H1 (cell line): ENCODE measurements around the gene DSCAM. TPM values are rescaled to one million over a fixed set of nuclear protein-coding genes. Genes with fewer than 3 reads are reported as not detected.
A peak's percentile ranks its signal among the peaks of the same experiment; 100 is the strongest.

Experiments
- CTCF ChIA-PET: fragments of 300-600 bp; sonication (Branson Sonifier 250); formaldehyde crosslinking; loops from one replicate; lab custom pipeline; 2021; ENCODE audit not compliant: partially characterized antibody; lab: Charles Lee
- POLR2A ChIA-PET: fragments of 300-600 bp; sonication (Branson Sonifier 250); formaldehyde crosslinking; loops from one replicate; lab custom pipeline; 2021; ENCODE audit warnings: inconsistent platforms; ENCODE audit not compliant: partially characterized antibody; lab: Charles Lee
- DNase-seq, 2 experiments: peaks; one replicate each; pipeline versions ENCODE4 v3.0.0 to v3.0.0-alpha.2; 2010 to 2022; ENCODE audit warnings: low spot score in 2 of 2, low read depth in 1 of 2, mixed read lengths in 1 of 2
- FAIRE-seq: peaks from 2 replicates; lab custom pipeline; 2011; peaks lifted over from hg19 to GRCh38; lab: Jason Lieb, UNC
- H2AFZ ChIP-seq: 2 replicates; pipeline ENCODE4 v1.8.1; 2012; ENCODE audit warnings: low read length, inconsistent platforms
- H2AK5ac ChIP-seq: 2 replicates; pipeline ENCODE4 v1.6.1; 2013; ENCODE audit warnings: low read depth, low read length
- H2BK120ac ChIP-seq: replicated peaks from 2 replicates; pipeline ENCODE3; 2013; ENCODE audit warnings: low read depth, low read length, inconsistent platforms
- H2BK12ac ChIP-seq: 2 replicates; pipeline ENCODE4 v1.6.1; 2013; ENCODE audit warnings: low read depth, low read length
- H2BK15ac ChIP-seq: 2 replicates; pipeline ENCODE4 v1.6.1; 2013; ENCODE audit warnings: low read length
- H2BK20ac ChIP-seq: 2 replicates; pipeline ENCODE4 v1.6.1; 2013; ENCODE audit warnings: low read length
- H2BK5ac ChIP-seq: 2 replicates; pipeline ENCODE4 v1.6.1; 2013; ENCODE audit warnings: low read depth, low read length
- H3K14ac ChIP-seq: 2 replicates; pipeline ENCODE4 v1.6.1; 2013; ENCODE audit warnings: inconsistent platforms; ENCODE audit not compliant: insufficient read length
- H3K18ac ChIP-seq: 2 replicates; pipeline ENCODE4 v1.6.1; 2013; ENCODE audit warnings: low read length; ENCODE audit errors: extremely low read depth
- H3K23ac ChIP-seq: 2 replicates; pipeline ENCODE4 v1.6.1; 2013; ENCODE audit warnings: inconsistent platforms; ENCODE audit not compliant: insufficient read length
- H3K23me2 ChIP-seq: 2 replicates; pipeline ENCODE4 v1.6.1; 2013; ENCODE audit warnings: low read depth, low read length
- H3K27ac ChIP-seq: 2 replicates; pipeline ENCODE4 v1.6.1; 2011; ENCODE audit warnings: low read depth, low read length, inconsistent platforms
- H3K27me3 ChIP-seq, 4 experiments: replicated peaks in 1 of 4; 1 replicate in 1 of 4; 2 replicates in 3 of 4; pipeline versions ENCODE4 v1.6.1 to v1.8.1; 2011 to 2013; ENCODE audit warnings: low read length in 3 of 4, mild to moderate bottlenecking in 3 of 4, inconsistent platforms in 2 of 4, mixed read lengths in 2 of 4, moderate library complexity in 1 of 4; ENCODE audit not compliant: control insufficient read depth in 3 of 4, insufficient read depth in 3 of 4; ENCODE audit errors: extremely low read depth in 1 of 4
- H3K36me3 ChIP-seq, 4 experiments: 2 replicates each; pipeline versions ENCODE4 v1.6.1 to v1.8.1; 2011 to 2013; ENCODE audit warnings: mild to moderate bottlenecking in 4 of 4, low read length in 3 of 4, moderate library complexity in 2 of 4, control low read depth in 1 of 4, inconsistent platforms in 1 of 4; ENCODE audit not compliant: insufficient read depth in 4 of 4, control insufficient read depth in 2 of 4
- H3K4ac ChIP-seq: replicated peaks from 2 replicates; pipeline ENCODE3; 2013; ENCODE audit warnings: low read length, low read depth, mixed read lengths, inconsistent platforms; ENCODE audit not compliant: insufficient read length
- H3K4me1 ChIP-seq, 4 experiments: replicated peaks in 1 of 4; 1 replicate in 1 of 4; 2 replicates in 3 of 4; pipeline versions ENCODE4 v1.6.1 to v1.8.1; 2011 to 2013; ENCODE audit warnings: low read length in 3 of 4, inconsistent platforms in 2 of 4, mixed read lengths in 1 of 4; ENCODE audit not compliant: insufficient read depth in 4 of 4, control insufficient read depth in 3 of 4
- H3K4me2 ChIP-seq, 2 experiments: 2 replicates each; pipeline versions ENCODE4 v1.6.1 to v1.8.1; 2011 to 2013; ENCODE audit warnings: low read depth in 2 of 2, low read length in 2 of 2, control low read depth in 1 of 2, inconsistent platforms in 1 of 2, mild to moderate bottlenecking in 1 of 2; ENCODE audit not compliant: insufficient read depth in 1 of 2
- H3K4me3 ChIP-seq, 4 experiments: fragments of 200-600, 300-600 bp in 1 of 4; sonication (generic), shearing (Covaris generic), sonication (Bioruptor Twin) in 1 of 4; 2 replicates each; pipeline versions ENCODE4 v1.5.1 to v1.8.1; 2011 to 2016; ENCODE audit warnings: low read length in 4 of 4, low read depth in 3 of 4, control low read depth in 2 of 4, inconsistent platforms in 2 of 4, mild to moderate bottlenecking in 2 of 4, mixed read lengths in 1 of 4, moderate library complexity in 1 of 4; ENCODE audit not compliant: insufficient read depth in 2 of 4; ENCODE audit errors: extremely low read depth in 1 of 4
- H3K56ac ChIP-seq: replicated peaks from 2 replicates; pipeline ENCODE3; 2013; ENCODE audit warnings: low read depth, mild to moderate bottlenecking, mixed read lengths, low read length, inconsistent platforms; ENCODE audit not compliant: insufficient read length
- H3K79me1 ChIP-seq: 2 replicates; pipeline ENCODE4 v1.6.1; 2013; ENCODE audit warnings: low read depth, low read length, control low read depth
- H3K79me2 ChIP-seq, 2 experiments: 2 replicates each; pipeline versions ENCODE4 v1.6.1 to v1.8.1; 2012 to 2013; ENCODE audit warnings: low read length in 2 of 2, mild to moderate bottlenecking in 2 of 2, inconsistent platforms in 1 of 2; ENCODE audit not compliant: insufficient read depth in 2 of 2, control insufficient read depth in 1 of 2
- H3K9ac ChIP-seq, 4 experiments: replicated peaks in 1 of 4; 1 replicate in 1 of 4; 2 replicates in 3 of 4; pipeline versions ENCODE4 v1.6.1 to v1.8.1; 2011 to 2013; ENCODE audit warnings: low read depth in 3 of 4, low read length in 3 of 4, control low read depth in 2 of 4, mild to moderate bottlenecking in 2 of 4, moderate library complexity in 2 of 4, inconsistent platforms in 1 of 4; ENCODE audit errors: extremely low read depth in 1 of 4
- H3K9me3 ChIP-seq, 2 experiments: 2 replicates each; pipeline versions ENCODE4 v1.6.1 to v1.8.1; 2012 to 2013; ENCODE audit warnings: mild to moderate bottlenecking in 2 of 2, moderate library complexity in 2 of 2, control low read depth in 1 of 2, inconsistent platforms in 1 of 2, low read depth in 1 of 2, low read length in 1 of 2, mixed read lengths in 1 of 2; ENCODE audit not compliant: insufficient read depth in 2 of 2
- H4K20me1 ChIP-seq, 2 experiments: replicated peaks in 1 of 2; 2 replicates each; pipeline versions ENCODE3 to v1.8.1; 2011 to 2013; ENCODE audit warnings: inconsistent platforms in 2 of 2, low read length in 2 of 2, mild to moderate bottlenecking in 1 of 2; ENCODE audit not compliant: insufficient read depth in 2 of 2, control insufficient read depth in 1 of 2
- H4K5ac ChIP-seq: 2 replicates; pipeline ENCODE4 v1.6.1; 2013; ENCODE audit warnings: low read length, low read depth, mixed read lengths, inconsistent platforms; ENCODE audit not compliant: insufficient read length
- H4K8ac ChIP-seq: 2 replicates; pipeline ENCODE4 v1.8.0; 2013; ENCODE audit warnings: mild to moderate bottlenecking, moderate library complexity, low read length, inconsistent platforms; ENCODE audit not compliant: insufficient read depth; ENCODE audit errors: extremely low read depth
- H4K91ac ChIP-seq: replicated peaks from 2 replicates; pipeline ENCODE3; 2013; ENCODE audit warnings: low read length, mixed read lengths, inconsistent platforms; ENCODE audit not compliant: insufficient read length
- BACH1 ChIP-seq: IDR thresholded peaks from 2 replicates; pipeline ENCODE4 v1.6.1; 2012; ENCODE audit warnings: low read length, improper control_type of control experiment
- BCL11A ChIP-seq, 2 experiments: IDR thresholded peaks; one replicate each; pipeline ENCODE4 v1.6.1; 2011; ENCODE audit warnings: low read depth in 2 of 2, low read length in 2 of 2, mild to moderate bottlenecking in 2 of 2
- CHD1 ChIP-seq: IDR thresholded peaks from 2 replicates; pipeline ENCODE4 v1.6.1; 2012; ENCODE audit warnings: low read depth, low read length, improper control_type of control experiment
- CTBP2 ChIP-seq: IDR thresholded peaks from 2 replicates; pipeline ENCODE4 v1.7.0; 2011; ENCODE audit warnings: borderline replicate concordance, mild to moderate bottlenecking, moderate library complexity, mixed read lengths, low read length; ENCODE audit not compliant: insufficient read depth, insufficient read length
- EP300 ChIP-seq, 2 experiments: IDR thresholded peaks; 1 replicate in 1 of 2; 2 replicates in 1 of 2; pipeline ENCODE4 v1.6.1; 2011 to 2012; ENCODE audit warnings: low read depth in 2 of 2, low read length in 2 of 2, mild to moderate bottlenecking in 2 of 2, borderline replicate concordance in 1 of 2, inconsistent platforms in 1 of 2, moderate library complexity in 1 of 2
- FOSL1 ChIP-seq: IDR thresholded peaks from 2 replicates; pipeline ENCODE4 v1.6.1; 2011; ENCODE audit warnings: mild to moderate bottlenecking, low read depth, low read length, moderate library complexity; ENCODE audit not compliant: insufficient read depth
- GABPA ChIP-seq: IDR thresholded peaks from 2 replicates; pipeline ENCODE4 v1.6.1; 2011; ENCODE audit warnings: mild to moderate bottlenecking, low read length, moderate library complexity, borderline replicate concordance; ENCODE audit not compliant: insufficient read depth
- HDAC2 ChIP-seq, 2 experiments: fragments of 300-600 bp in 1 of 2; sonication (generic) in 1 of 2; IDR thresholded peaks; 2 replicates each; pipeline ENCODE4 v1.6.1; 2011 to 2012; ENCODE audit warnings: low read depth in 2 of 2, low read length in 2 of 2, mild to moderate bottlenecking in 2 of 2, moderate library complexity in 2 of 2, borderline replicate concordance in 1 of 2, inconsistent platforms in 1 of 2
- MAX ChIP-seq: IDR thresholded peaks from 2 replicates; pipeline ENCODE4 v1.6.1; 2012; ENCODE audit warnings: inconsistent platforms
- SP4 ChIP-seq: IDR thresholded peaks from 2 replicates; pipeline ENCODE4 v1.6.1; 2012; ENCODE audit warnings: low read length, inconsistent platforms
- TAF7 ChIP-seq: optimal IDR thresholded peaks from 2 replicates; pipeline ENCODE3; 2011; ENCODE audit warnings: low read depth, mild to moderate bottlenecking, inconsistent platforms, low read length, moderate library complexity, borderline replicate concordance
- TEAD4 ChIP-seq: IDR thresholded peaks from 2 replicates; pipeline ENCODE4 v1.6.1; 2012; ENCODE audit warnings: low read depth, low read length, inconsistent platforms, mixed read lengths
- ZNF274 ChIP-seq: IDR thresholded peaks from 2 replicates; pipeline ENCODE4 v1.7.0; 2012; ENCODE audit warnings: low read length, borderline replicate concordance; ENCODE audit errors: extremely low read depth
- whole genome bisulfite sequencing, 2 experiments: shearing (Covaris generic) in 1 of 2; methylation state at CpG; one replicate each; pipeline versions ENCODE4 v1.1.6 to v1.1.7; 2013 to 2015; ENCODE audit warnings: low lambda C conversion rate in 2 of 2, mixed read lengths in 2 of 2, inconsistent platforms in 1 of 2, low coverage in 1 of 2, missing lambda C conversion rate in 1 of 2; ENCODE audit not compliant: insufficient replicate concordance in 2 of 2, insufficient coverage in 1 of 2, insufficient read length in 1 of 2; ENCODE audit errors: extremely low coverage in 1 of 2, missing lambda C conversion rate in 1 of 2; 5-methylcytosine and 5-hydroxymethylcytosine counted together
- polyA plus RNA-seq, 7 experiments: library from polyadenylated mRNA; depleted of rRNA in 3 of 7; stranded (reverse) in 5 of 7; unstranded in 2 of 7; fragments of >200 nt in 5 of 7; fragments of 200-250 nt in 2 of 7; gene quantifications; 1 replicate in 5 of 7; 2 replicates in 1 of 7; 4 replicates in 1 of 7; pipeline versions ENCODE4 v1.2.1 to v1.2.3, GENCODE V29; 2011 to 2013; ENCODE audit warnings: missing spikeins in 2 of 7, mixed read lengths in 2 of 7
- total RNA-seq: library from RNA; stranded (reverse); fragmentation: NEBNext Ultra II Directional; extraction: Animal tissue kit (Norgen Biotek cat#: 25700); gene quantifications from 2 replicates; pipeline ENCODE4 v1.2.1, GENCODE V29; 2021

The DSCAM gene
- total and polyA plus RNA-seq, 2 of the 8 experiments (the other 6 are each of a cell fraction or from before 2014, with no cell fraction given): 0.02 to 0.15 TPM

GRCh38 chr21:40687625-40688024 is 159.3 kb downstream of the DSCAM start:
- H3K18ac ChIP-seq: peak overlapping the region; percentile 56; the same call in 1 of the 2 replicates
- ChIA-PET CTCF (interaction anchor here (1.4 to 2.1 kb wide), 2 partner anchors 183 to 222 kb away, joined by 4 to 6 read pairs; no protein-coding TSS in a partner anchor), POLR2A (interaction anchor here (1.8 kb wide), 1 partner anchor 15 kb away, joined by 4 read pairs; no protein-coding TSS in a partner anchor)
- no peaks in the 10 kb centered on the region for H3K79me2 ChIP-seq
- H4K5ac ChIP-seq: no peak overlapping the region
- no peak overlapping the region for H2BK120ac ChIP-seq
- no peak overlapping the region for H3K9ac ChIP-seq
- no peak overlapping the region for H3K23ac ChIP-seq
- no peak overlapping the region for H2AK5ac ChIP-seq
- H2BK15ac ChIP-seq: no peak overlapping the region
- H2BK5ac ChIP-seq: no peak overlapping the region
- H3K14ac ChIP-seq: no peak overlapping the region
- no peak overlapping the region for H2BK12ac ChIP-seq
- no peak overlapping the region for H2BK20ac ChIP-seq
- DNase-seq (no peak), FAIRE-seq (no peak)
- no peak overlapping the region for H3K4me2 ChIP-seq
- H4K20me1 ChIP-seq: peaks cover 0 to 4% of the 10 kb centered on the region in 2 experiments
- H3K4me1 ChIP-seq: peaks cover 0 to 8% (median 6%) of the 10 kb centered on the region in 4 experiments; a peak in 5 of 7 replicates
- H3K4me3 ChIP-seq: no peak overlapping the region
- H4K8ac ChIP-seq: no peak overlapping the region
- H3K9me3 ChIP-seq: no peaks in the 10 kb centered on the region
- WGBS, 2 experiments: 69% methylated on average over 4 of the region's 4 CpGs; no CpG with 5 or more reads in 1 of the 2 experiments
- no peak overlapping the region for H3K56ac ChIP-seq
- H3K27ac ChIP-seq: no peak overlapping the region
- no peak overlapping the region for H3K4ac ChIP-seq
- no peak overlapping the region for H4K91ac ChIP-seq
- H3K79me1 ChIP-seq: no peaks in the 10 kb centered on the region
- H3K23me2 ChIP-seq: peaks cover 4% of the 10 kb centered on the region; the same call in 1 of the 2 replicates
- H3K36me3 ChIP-seq: no peaks in the 10 kb centered on the region
- H3K27me3 ChIP-seq: no peaks in the 10 kb centered on the region
- 0 out of 2 replicates have a peak overlapping the region, but pooled peaks have one; percentile 10 for H2AFZ ChIP-seq
- TF ChIP-seq MAX (no peak), BACH1 (no peak), ZNF274 (no peak), GABPA (no peak), CHD1 (no peak), FOSL1 (no peak), SP4 (no peak), BCL11A (IDR thresholded peaks at IDR 0.05; ENCODE audit: low read depth in 2 of 2, low read length in 2 of 2) (no peak), CTBP2 (no peak), HDAC2 (IDR thresholded peaks at IDR 0.05; ENCODE audit: borderline replicate concordance in 1 of 2, low read depth in 2 of 2, low read length in 2 of 2) (no peak), EP300 (IDR thresholded peaks at IDR 0.05; ENCODE audit: borderline replicate concordance in 1 of 2, low read depth in 2 of 2, low read length in 2 of 2) (no peak), TAF7 (no peak), TEAD4 (no peak)
